ENCODE results near the gene KIR2DL3. TPM values are rescaled to one million over a fixed set of nuclear protein-coding genes. Genes with fewer than 3 reads are reported as not detected.

The KIR2DL3 gene
- total and polyA plus RNA-seq, 2 of the 13 experiments (the other 11 are each of a cell fraction or from before 2014, with no cell fraction given) = not detected

GRCh38 chr19:54694648-54695047, 43.7 kb upstream of the KIR2DL3 start (continued):
- no peak for TF ChIP-seq ZNF431 (CRISPR knock-in tag; IDR thresholded peaks at IDR 0.05; ENCODE audit: borderline replicate concordance, low read depth)

DNA sequence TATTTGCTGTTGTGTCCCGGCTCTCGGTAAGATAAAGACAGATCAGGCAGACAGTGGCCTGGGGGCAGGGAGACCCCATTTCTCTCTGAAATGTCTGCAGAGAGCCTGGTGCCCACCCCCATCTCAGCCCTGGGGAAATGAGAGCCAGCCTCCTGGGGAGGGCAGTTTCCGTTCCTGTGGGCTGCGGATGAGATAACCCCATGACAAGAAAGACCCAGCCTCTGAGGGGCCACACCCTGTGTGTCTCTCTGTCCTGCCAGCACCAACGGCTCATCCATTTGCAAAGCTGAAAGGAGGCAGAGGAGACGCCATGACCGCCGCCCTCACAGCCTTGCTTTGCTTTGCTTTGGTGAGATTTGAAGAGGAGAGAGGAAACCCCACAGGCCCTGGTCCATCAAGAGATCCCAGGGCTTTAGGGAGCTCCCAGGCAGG, 42.2 kb upstream of the KIR2DL3 start:
- Histone ChIP-seq H3K27me3 (ENCODE audit: control insufficient read depth in 1 of 2, insufficient read depth in 2 of 2, low read length in 2 of 2) (peaks cover 0 to 8% of the 10 kb centered on the region in 2 experiments; a peak in 2 of 5 replicates), H3K4me2 (ENCODE audit: low read depth, low read length) (no peak overlapping the region), H3K4me1 (ENCODE audit: insufficient read depth, low read length) (no peaks in the 10 kb centered on the region), H2AFZ (ENCODE audit: low read length) (no peak overlapping the region), H3K36me3 (replicated peaks in 1 of 2; ENCODE audit: control insufficient read depth in 1 of 2, insufficient read depth in 2 of 2, low read length in 2 of 2) (no peaks in the 10 kb centered on the region), H3K4me3 (replicated peaks in 1 of 3; ENCODE audit: insufficient read depth in 1 of 3, low read depth in 2 of 3, low read length in 3 of 3) (no peak overlapping the region), H3K9ac (ENCODE audit: insufficient read depth, low read depth, low read length) (no peak overlapping the region), H3K9me3 (ENCODE audit: low read length) (no peaks in the 10 kb centered on the region), H3K27ac (ENCODE audit: extremely low read length, insufficient read depth, low read length) (no peak overlapping the region), H4K20me1 (ENCODE audit: insufficient read depth, low read length) (no peaks in the 10 kb centered on the region), H3K79me2 (ENCODE audit: insufficient read depth, low read length) (no peaks in the 10 kb centered on the region)
- ChIA-PET POLR2A (no interaction called here), CTCF (ENCODE audit: low intra/inter-chr PET ratio, low total read pairs) (no interaction called here)
- in situ Hi-C loops (cut with HindIII; ENCODE audit: extremely low pct_ligation_motif_present, low pct_unique_long_range_greater_than_20kb) (no loop called here), intact Hi-C loops (cut with micrococcal nuclease; ENCODE audit: unreplicated experiment) (no loop called here)
- WGBS (ENCODE audit: low lambda C conversion rate) = 0% methylated on average over 1 of the region's 8 CpGs
- FAIRE-seq (no peak), DNase-seq (ENCODE audit: low spot score) (no peak), ATAC-seq (no peak)
- TF ChIP-seq FOXK2 (IDR thresholded peaks at IDR 0.05) = no peak
- TF ChIP-seq ZNF205 (CRISPR knock-in tag; IDR thresholded peaks at IDR 0.05) = no peak
- TF ChIP-seq DRAP1 (CRISPR knock-in tag; IDR thresholded peaks at IDR 0.05) = no peak
- no peak for TF ChIP-seq RFXAP (CRISPR knock-in tag; IDR thresholded peaks at IDR 0.05; ENCODE audit: borderline replicate concordance)
- TF ChIP-seq HNF4G (IDR thresholded peaks at IDR 0.05; ENCODE audit: borderline replicate concordance, low read depth, low read length) = no peak
- TF ChIP-seq HNF4G (CRISPR knock-in tag; IDR thresholded peaks at IDR 0.05; ENCODE audit: borderline replicate concordance, low read depth) = no peak
- no peak for TF ChIP-seq ZNF136 (CRISPR knock-in tag; IDR thresholded peaks at IDR 0.05; ENCODE audit: low read depth)
- TF ChIP-seq ATF4 (CRISPR knock-in tag; IDR thresholded peaks at IDR 0.05) = no peak
- no peak for TF ChIP-seq NAIF1 (CRISPR knock-in tag; IDR thresholded peaks at IDR 0.05; ENCODE audit: borderline replicate concordance)
- no peak for TF ChIP-seq TAF15 (IDR thresholded peaks at IDR 0.05; ENCODE audit: low read depth, low read length, poor library complexity, severe bottlenecking)
- no TSS peak for BruUV-seq (replicated peaks)

All from HepG2 (cell line).